Thoracic aorta (tissue), 2 donors: Measurements from ENCODE around the gene BCAR1. TPM values are rescaled to one million over a fixed set of nuclear protein-coding genes. Genes with fewer than 3 reads are reported as not detected.

Experiments used
- ATAC-seq: fragments of 150-250 bp; one replicate; pipeline ENCODE4 v1.8.0; 2017; ENCODE audit warnings: low read depth; ENCODE audit not compliant: insufficient number of reproducible peaks, low FRiP score
- DNase-seq: peaks from one replicate; pipeline ENCODE4 v3.0.0-alpha.2; 2020; ENCODE audit warnings: low spot score
- H3K27ac ChIP-seq, 2 donors: fragments of 200-600 bp; sonication (generic); 1 replicate in 1 of 2; 2 replicates in 1 of 2; pipeline ENCODE4 v1.5.1; 2016; ENCODE audit warnings: mild to moderate bottlenecking in 2 of 2, moderate library complexity in 2 of 2
- H3K27me3 ChIP-seq: fragments of 200-600 bp; sonication (generic); replicated peaks from 2 replicates; pipeline ENCODE4 v1.6.0; 2016; ENCODE audit warnings: mild to moderate bottlenecking; ENCODE audit not compliant: insufficient read depth
- H3K36me3 ChIP-seq: fragments of 200-600 bp; sonication (generic); one replicate; pipeline ENCODE4 v1.5.1; 2016
- H3K4me1 ChIP-seq, 2 donors: fragments of 200-600 bp; sonication (generic); 1 replicate in 1 of 2; 2 replicates in 1 of 2; pipeline versions ENCODE4 v1.5.1 to v1.6.0; 2016; ENCODE audit warnings: low read depth in 2 of 2, mild to moderate bottlenecking in 1 of 2; ENCODE audit not compliant: control insufficient read depth in 1 of 2
- H3K4me3 ChIP-seq: fragments of 200-600 bp; sonication (generic); 2 replicates; pipeline ENCODE4 v1.5.1; 2016; ENCODE audit warnings: mild to moderate bottlenecking
- H3K9me3 ChIP-seq: fragments of 200-600 bp; sonication (generic); 2 replicates; pipeline ENCODE4 v1.5.1; 2016
- total RNA-seq, 2 donors: library from RNA; depleted of rRNA; stranded (reverse); fragments of >200 nt; gene quantifications; one replicate each; pipeline versions ENCODE4 v1.1.0 to v1.2.3, GENCODE V29; 2016
- TF ChIP-seq, protein P1 (sequence below): fragments of 200-600 bp; sonication (generic); IDR thresholded peaks from one replicate; pipeline ENCODE4 v1.5.1; 2019; ENCODE audit warnings: antibody characterized with exemption

BCAR1 gene
- total RNA-seq, 2 donors from 2014 or later: 116 to 166 TPM

DNA sequence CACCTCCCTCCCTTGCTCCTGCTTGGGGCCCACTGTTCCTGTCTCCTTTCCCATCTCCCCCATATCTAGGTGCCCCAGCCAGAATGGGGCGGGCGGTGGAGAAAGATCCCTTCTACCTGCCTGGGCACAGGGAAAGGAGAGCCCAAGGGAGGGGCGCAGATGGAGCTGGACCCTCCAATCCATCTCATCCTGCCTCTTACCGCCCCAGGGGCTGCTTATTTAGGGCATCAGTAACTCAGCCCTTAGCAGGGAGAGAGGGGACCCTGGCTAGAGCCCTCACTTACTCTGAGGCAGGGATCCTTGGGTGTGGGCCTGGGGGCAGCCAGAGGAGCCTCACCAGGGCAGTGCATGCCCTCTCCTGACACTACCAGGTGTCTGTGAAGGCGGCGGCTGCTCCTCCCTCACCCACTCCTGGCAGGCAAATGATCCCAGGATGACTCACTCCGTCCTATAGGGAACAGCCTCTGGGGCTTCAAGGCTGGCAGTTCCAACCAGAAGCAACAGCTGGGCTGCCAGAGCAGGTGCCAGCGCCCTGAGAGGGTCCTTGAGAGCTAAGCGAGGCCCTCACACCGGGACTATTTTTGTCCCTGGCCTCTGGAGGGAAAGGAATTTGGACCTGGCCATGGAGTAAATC is 16.3 kb upstream of the BCAR1 start:
- no peak for DNase-seq
- no peak for ATAC-seq
- peak overlapping the region in 1 of 2 donors; percentile 50 for H3K27ac ChIP-seq

DNA sequence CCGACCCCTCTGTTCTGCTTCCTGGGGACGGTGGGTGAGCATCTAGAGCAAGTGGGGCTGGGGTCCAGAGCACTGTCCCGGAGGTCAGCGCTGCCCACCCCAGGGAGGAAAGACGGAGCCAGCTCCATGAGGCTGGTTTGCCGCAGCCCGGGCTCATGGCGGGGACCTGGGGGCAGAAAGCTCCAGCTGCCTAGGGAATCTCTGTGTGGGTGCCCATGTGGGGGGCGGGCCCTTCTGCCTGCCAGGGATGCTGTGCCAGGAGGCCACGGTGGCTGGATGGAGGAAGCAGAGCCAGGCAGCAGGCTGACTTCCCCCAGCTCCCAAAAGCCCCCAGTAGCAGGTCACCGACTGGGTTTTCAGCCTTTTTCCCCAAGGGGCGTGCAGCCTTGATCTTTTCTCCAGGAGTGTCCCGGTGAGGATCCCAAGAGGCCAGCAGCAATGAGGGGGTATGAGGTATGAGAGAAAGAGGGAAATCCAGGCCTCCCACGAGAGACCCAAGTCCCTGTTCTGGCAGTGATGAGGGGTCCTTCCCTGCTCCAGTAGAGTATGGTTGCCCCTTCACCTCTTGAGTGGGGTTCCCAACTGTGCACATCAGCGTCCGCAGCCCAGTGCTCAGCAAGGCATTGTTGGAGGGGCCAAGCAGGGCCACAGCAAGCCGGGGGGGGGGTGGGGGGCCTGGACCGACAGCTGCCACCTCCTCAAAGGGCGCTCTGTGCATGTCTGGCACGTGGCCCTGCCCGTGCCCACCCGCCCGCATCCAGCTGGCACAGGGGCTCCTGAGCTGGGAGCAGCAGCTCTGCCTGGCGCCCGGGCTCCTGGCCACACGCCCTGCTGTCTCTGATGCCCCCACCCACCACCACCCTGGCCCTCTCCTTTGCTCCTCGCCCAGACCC is 15.6 kb upstream of the BCAR1 start:
- no peak for ATAC-seq
- no peaks in the 10 kb centered on the region for H3K27me3 ChIP-seq
- no peaks in the 10 kb centered on the region for H3K9me3 ChIP-seq
- TF ChIP-seq, protein P1, sequence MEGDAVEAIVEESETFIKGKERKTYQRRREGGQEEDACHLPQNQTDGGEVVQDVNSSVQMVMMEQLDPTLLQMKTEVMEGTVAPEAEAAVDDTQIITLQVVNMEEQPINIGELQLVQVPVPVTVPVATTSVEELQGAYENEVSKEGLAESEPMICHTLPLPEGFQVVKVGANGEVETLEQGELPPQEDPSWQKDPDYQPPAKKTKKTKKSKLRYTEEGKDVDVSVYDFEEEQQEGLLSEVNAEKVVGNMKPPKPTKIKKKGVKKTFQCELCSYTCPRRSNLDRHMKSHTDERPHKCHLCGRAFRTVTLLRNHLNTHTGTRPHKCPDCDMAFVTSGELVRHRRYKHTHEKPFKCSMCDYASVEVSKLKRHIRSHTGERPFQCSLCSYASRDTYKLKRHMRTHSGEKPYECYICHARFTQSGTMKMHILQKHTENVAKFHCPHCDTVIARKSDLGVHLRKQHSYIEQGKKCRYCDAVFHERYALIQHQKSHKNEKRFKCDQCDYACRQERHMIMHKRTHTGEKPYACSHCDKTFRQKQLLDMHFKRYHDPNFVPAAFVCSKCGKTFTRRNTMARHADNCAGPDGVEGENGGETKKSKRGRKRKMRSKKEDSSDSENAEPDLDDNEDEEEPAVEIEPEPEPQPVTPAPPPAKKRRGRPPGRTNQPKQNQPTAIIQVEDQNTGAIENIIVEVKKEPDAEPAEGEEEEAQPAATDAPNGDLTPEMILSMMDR: no peak
- peaks cover 18 to 52% of the 10 kb centered on the region in 2 donors for H3K4me1 ChIP-seq
- no peak for DNase-seq
- H3K27ac ChIP-seq: peak overlapping the region in 1 of 2 donors; percentile 100
- no peaks in the 10 kb centered on the region for H3K36me3 ChIP-seq
- H3K4me3 ChIP-seq: no peak overlapping the region

More for the DNA sequence above, 16.3 kb upstream of the BCAR1 start:
- H3K4me1 ChIP-seq: peaks cover 12 to 44% of the 10 kb centered on the region in 2 donors
- TF ChIP-seq, protein P1: no peak
- no peaks in the 10 kb centered on the region for H3K9me3 ChIP-seq
- no peaks in the 10 kb centered on the region for H3K27me3 ChIP-seq
- no peak overlapping the region for H3K4me3 ChIP-seq
- no peaks in the 10 kb centered on the region for H3K36me3 ChIP-seq

DNA sequence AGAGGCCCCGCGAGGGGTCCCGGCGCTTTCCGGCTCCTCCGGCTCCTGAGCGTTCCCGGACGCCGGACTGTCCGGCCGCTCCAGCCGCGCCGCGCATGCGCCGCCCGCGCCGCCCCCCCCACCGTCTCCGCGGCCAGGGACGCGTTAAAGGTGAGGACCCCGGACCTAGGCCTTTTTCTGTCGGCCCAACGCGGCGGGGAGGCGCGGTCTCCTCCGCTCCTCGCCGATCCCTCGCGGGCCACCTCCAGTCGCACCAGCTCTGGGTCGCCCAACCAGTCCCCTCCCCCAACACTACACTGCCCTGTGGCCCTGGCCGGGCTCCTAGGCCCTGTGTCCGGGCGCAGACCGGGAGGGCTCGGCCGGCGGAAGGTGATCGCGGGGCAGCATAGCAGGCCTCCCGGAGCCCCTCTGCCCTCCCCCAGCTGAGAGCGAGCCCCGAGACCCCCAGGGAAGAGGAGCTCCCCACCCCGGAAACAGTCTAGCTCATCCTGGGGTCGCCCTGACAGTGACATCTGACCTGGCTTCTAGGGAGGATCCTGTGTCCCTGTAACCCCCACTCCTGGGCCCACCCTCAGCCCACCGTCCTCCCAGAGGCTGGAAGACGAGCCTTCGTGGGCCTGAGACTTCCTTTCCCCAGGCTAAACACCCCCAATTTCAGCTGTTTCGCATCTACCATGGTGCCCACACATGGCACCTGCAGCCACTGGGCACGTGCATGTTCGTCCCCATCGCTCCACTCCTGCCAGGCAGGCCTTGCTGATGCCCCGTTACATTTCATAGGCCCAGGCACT is 14.7 kb upstream of the BCAR1 start:
- TF ChIP-seq, protein P1: no peak
- no peaks in the 10 kb centered on the region for H3K27me3 ChIP-seq
- no peaks in the 10 kb centered on the region for H3K36me3 ChIP-seq
- DNase-seq (no peak), ATAC-seq (peak; percentile 45)
- no peaks in the 10 kb centered on the region for H3K9me3 ChIP-seq
- peak overlapping the region; percentile 92 to 100 for H3K27ac ChIP-seq
- peak overlapping the region; percentile 99 for H3K4me3 ChIP-seq
- peaks cover 27 to 61% of the 10 kb centered on the region in 2 donors for H3K4me1 ChIP-seq

DNA sequence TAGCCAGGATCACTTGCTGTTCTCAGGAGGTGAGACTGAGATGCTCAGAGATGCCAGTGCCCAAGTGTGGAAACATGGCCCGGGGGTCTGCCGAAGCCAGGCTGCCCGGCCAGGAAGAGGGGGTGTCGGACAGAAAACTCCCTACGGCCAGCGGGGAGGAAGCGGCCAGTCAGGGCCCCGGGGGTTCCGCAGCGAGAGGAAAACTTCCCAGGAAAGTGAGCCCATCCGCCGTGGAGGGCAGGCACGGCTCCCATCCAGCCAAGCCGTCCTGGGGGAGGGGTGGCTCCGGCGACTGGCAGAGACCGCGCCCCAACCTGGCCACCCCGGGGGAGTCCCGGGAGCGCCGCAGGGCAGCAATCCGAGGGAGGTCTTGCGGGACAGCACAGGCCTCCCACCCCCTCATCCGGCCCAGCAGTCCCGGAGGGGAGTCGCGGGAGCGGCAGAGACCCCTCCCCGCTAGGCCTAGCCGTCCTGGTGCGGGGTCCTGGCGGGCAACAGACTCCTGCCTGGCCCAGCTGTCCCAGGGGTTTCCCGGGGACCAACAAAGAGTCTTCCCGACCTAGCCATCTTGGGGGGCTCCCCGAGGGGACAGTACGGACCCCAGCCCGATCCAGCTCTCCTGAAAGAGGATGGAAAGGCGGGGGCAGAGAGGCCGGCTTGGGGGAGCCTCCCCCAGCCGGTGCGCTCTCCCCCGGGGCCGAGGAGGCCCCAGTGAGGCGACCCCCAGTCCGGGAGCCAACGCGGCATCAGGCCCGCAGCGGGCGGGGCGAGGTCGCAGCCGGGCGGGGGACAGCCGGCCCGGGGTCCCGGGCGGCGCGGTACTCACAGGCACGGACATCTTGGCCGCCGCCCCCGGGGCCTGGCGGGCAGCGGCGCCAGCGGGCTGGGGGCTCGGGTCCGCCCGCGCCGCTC is 13.8 kb upstream of the BCAR1 start:
- ATAC-seq: peak; percentile 40
- Histone ChIP-seq H3K27ac (peak overlapping the region; percentile 92 to 100), H3K36me3 (no peaks in the 10 kb centered on the region), H3K4me1 (peaks cover 28 to 69% of the 10 kb centered on the region in 2 donors), H3K4me3 (peak overlapping the region; percentile 99), H3K9me3 (no peaks in the 10 kb centered on the region), H3K27me3 (no peaks in the 10 kb centered on the region)
- TF ChIP-seq, protein P1: no peak
- DNase-seq: no peak
